GM10248 (cell line): ENCODE measurements around the gene CD40LG.

ENCODE experiments used
- CTCF ChIA-PET: fragments of 300-600 bp; sonication (Branson Sonifier 250); formaldehyde crosslinking; extraction: SDS; loops from one replicate; lab custom pipeline; 2021; ENCODE audit warnings: antibody characterized with exemption; lab: Yijun Ruan, JAX
- POLR2A ChIA-PET: fragments of 350-650 bp; sonication (Branson Sonifier 250); formaldehyde crosslinking; extraction: SDS; loops from one replicate; lab custom pipeline; 2020; ENCODE audit warnings: antibody characterized with exemption; lab: Yijun Ruan, JAX
- DNase-seq: peaks from one replicate; pipeline ENCODE4 v3.0.0; 2012; ENCODE audit errors: extremely low spot score
- TF ChIP-seq, protein P1 (sequence below): IDR thresholded peaks from 2 replicates; pipeline ENCODE4 v1.5.1; 2012; ENCODE audit warnings: mild to moderate bottlenecking, low read depth; ENCODE audit errors: extremely low read depth, missing control alignments, control extremely low read depth

CD40LG gene

DNA sequence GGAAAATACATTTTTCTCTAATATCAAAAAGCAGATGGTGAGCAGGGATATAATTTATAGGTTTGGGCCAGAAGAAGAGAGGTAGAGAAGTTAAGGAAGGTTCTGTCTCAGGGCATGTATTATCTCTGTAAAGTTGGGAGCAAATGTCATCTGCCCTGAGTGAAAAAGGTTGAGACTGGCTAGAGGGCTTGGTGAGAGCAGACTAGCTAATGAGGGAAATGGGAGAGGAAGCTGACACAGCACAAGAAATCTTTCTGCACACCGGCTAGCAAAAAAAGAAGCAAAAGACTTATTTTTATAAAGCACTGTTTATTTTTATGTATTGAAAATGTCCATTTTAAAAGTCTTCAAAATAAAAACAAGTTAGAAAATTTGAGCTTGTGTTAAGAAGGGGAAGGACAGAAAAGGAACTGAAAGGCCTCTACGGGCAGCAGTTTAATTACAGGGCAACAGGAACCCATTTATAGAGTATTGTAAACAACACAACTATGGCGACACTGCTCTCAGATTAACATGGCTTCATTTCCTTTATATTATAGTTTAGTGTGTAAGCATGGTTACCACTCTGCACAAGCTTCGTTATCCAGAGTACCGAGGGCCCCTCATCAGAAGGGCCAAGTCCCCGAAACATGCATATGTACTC lies 17.4 kb downstream of the CD40LG start:
- no peak for DNase-seq
- POLR2A ChIA-PET, result no interaction called here
- CTCF ChIA-PET, result interaction anchor here (1.6 kb wide), 1 partner anchor 29 kb away, joined by 3 read pairs; no protein-coding TSS in a partner anchor
- TF ChIP-seq, protein P1, sequence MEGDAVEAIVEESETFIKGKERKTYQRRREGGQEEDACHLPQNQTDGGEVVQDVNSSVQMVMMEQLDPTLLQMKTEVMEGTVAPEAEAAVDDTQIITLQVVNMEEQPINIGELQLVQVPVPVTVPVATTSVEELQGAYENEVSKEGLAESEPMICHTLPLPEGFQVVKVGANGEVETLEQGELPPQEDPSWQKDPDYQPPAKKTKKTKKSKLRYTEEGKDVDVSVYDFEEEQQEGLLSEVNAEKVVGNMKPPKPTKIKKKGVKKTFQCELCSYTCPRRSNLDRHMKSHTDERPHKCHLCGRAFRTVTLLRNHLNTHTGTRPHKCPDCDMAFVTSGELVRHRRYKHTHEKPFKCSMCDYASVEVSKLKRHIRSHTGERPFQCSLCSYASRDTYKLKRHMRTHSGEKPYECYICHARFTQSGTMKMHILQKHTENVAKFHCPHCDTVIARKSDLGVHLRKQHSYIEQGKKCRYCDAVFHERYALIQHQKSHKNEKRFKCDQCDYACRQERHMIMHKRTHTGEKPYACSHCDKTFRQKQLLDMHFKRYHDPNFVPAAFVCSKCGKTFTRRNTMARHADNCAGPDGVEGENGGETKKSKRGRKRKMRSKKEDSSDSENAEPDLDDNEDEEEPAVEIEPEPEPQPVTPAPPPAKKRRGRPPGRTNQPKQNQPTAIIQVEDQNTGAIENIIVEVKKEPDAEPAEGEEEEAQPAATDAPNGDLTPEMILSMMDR, result no peak

DNA sequence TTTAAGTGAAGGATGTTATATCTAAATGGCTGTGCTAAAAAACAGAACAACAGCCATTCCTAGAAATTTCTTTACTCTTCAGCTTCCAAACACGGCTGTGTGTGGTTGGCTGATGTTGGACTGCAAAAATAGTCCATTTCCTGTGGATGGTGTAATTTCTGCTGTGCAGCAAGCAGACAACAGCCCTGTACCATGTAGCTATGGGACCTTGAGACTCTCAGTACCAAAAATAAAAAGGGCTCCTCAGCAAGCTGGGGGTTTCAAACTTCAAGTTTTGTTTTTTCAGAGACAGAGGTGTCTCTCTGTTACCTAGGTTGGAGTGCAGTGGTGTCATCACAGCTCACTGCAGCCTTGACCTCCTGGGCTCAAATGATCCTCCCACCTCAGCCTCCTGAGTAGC lies 18.1 kb downstream of the CD40LG start:
- TF ChIP-seq, protein P1, result no peak
- ChIA-PET CTCF (interaction anchor here (1.6 kb wide), 2 partner anchors 28 to 29 kb away, joined by 3 to 4 read pairs; no protein-coding TSS in a partner anchor), POLR2A (no interaction called here)
- DNase-seq, result no peak

DNA sequence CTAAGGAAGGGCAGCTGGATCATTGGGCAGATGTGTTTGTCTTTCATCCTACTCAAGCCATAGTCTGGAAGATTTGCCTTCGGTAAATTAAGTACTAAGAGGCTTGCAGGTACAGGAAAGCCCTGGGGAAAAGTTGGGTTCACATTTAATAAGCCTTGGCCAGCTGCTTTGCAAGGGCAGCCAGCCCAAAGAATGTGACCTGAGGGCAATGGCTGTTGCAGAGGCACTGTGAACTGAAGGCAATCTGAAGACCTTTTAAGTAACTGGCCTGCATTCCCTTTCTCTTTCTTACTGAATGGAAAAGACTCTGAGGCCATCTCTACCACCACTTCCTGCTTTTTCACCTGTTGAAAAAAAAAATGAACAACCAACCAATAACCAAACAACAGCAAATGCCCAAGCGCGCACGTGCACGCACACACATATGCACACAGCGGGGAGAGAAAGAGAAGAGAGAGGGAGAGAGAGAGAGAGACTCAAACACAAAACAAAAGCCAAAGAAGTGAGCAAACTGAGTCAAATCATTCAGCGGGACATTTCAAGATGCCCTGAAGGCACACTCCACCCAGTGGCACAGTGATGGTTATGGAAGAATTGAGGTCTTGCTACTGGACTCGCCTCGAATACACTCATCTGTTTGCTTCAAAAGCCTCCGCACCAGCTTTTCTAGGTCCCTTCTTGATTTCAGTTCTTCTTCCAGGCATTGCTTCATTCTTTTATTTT lies 19.6 kb downstream of the CD40LG start:
- ChIA-PET POLR2A (no interaction called here), CTCF (interaction anchor here (1.1 to 1.6 kb wide), 2 partner anchors 11 to 30 kb away, joined by 3 to 4 read pairs; no protein-coding TSS in a partner anchor)
- no peak for DNase-seq
- TF ChIP-seq, protein P1, result no peak

DNA sequence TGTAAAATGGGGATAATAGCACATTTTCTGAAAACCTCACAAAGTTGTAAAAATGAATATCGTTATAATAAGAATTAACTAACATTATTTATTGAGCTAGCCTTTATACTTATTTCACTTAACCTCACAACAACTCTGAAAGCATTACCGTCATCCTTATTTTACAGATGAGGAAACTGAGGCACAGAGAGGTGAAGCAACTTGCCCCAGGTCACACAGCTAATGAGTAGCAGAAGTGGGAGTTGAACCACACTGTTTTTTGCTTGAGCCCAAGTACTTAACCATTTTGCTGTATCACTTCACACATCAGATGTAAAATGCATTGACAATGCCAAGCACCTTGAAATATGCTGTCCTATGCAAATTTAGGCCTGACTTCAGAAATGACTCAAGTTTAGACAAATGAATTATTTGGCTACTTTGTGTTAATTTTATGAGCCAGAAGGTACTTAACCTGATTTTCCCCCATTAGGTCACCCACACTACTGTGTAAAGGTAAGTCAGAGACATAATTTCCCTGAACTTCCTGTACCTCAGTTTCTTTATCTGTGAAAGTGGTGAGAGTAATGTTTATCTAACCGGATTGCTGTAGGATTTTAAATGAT lies 23.1 kb downstream of the CD40LG start:
- POLR2A ChIA-PET, result no interaction called here
- TF ChIP-seq, protein P1, result no peak
- DNase-seq, result no peak
- CTCF ChIA-PET, result no interaction called here

DNA sequence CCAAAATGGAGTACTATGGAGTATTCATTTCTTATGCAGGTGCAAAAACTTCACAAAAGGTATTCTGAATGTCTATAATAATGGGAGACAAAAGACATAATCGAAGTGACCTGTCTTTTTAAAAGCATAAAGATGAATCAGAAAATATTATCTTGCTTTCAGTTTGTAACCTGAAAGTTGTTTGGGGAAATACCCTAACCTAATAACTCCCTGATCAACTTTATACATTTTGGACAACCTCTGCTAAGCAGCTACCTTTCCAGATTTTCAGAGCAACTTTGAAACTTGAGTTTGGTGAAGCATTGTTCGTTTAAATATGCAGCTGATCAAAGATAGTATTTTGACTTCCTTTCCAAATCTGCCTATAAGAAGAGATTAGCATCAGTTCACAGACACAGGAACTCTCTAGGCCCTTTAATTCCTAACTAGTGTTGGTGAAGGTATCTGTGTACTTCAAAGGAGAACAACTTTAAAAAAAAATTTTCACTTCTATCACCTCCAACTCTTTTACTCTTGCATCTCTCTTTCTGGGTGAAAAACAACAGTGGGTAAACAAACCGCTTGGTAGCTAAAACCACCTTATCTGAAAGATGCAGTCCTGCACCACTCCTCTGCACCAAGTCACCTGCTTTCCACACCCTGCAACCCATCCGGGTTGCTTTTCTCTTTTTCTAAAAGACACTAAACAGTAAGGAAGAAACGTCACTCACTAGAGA lies 26.5 kb downstream of the CD40LG start:
- ChIA-PET POLR2A (no interaction called here), CTCF (interaction anchor here (1.0 to 1.4 kb wide), 2 partner anchors 10 to 63 kb away, joined by 3 read pairs; no protein-coding TSS in a partner anchor)
- DNase-seq, result no peak
- TF ChIP-seq, protein P1, result no peak

DNA sequence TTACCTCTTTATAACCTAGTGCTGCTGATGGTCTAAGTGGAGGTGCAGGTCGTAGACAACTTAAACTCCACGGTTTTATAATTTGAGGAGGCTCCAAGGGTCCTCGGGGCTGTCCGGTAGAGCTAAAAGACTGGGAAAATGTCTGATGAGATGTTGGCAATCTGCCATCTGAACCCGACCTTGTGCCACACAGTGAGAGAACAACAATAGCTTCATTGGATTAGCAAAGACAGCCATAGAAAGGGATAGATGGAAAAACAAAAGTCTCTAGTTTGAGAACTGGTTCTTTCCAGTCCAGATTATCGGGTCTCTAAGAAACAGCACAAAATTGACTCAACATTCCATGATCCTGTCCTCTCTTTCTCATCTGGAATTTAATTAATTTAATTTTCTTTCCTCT lies 31.6 kb downstream of the CD40LG start:
- CTCF ChIA-PET, result interaction anchor here (1.2 kb wide), 1 partner anchor 12 kb away, joined by 3 read pairs; no protein-coding TSS in a partner anchor
- no peak for DNase-seq
- POLR2A ChIA-PET, result no interaction called here
- TF ChIP-seq, protein P1, result no peak
